ENCODE results near the gene CPED1. TPM values are rescaled to one million over a fixed set of nuclear protein-coding genes. Genes with fewer than 3 reads are reported as not detected.
A peak's percentile ranks its signal among the peaks of the same experiment; 100 is the strongest.

Gene CPED1
- total and polyA plus RNA-seq, 7 experiments from 2014 or later = 0.10 to 4.5 (median 0.40) TPM; not detected in 2

GRCh38 chr7:121008816-121009215 lies 20.3 kb downstream of the CPED1 start:
- intact Hi-C loops (cut with micrococcal nuclease) = no loop called here
- H3K4me3 Mint-ChIP-seq = no peak overlapping the region
- no peaks in the 10 kb centered on the region for H3K9me3 ChIP-seq (ENCODE audit: control insufficient read depth in 2 of 3, low read length in 3 of 3)
- no peaks in the 10 kb centered on the region for H3K4me1 Mint-ChIP-seq
- H3K4me3 ChIP-seq (ENCODE audit: low read length) = no peak overlapping the region
- H3K27me3 Mint-ChIP-seq = peaks cover 10 to 33% (median 21%) of the 10 kb centered on the region in 5 donors
- no peaks in the 10 kb centered on the region for H3K4me1 ChIP-seq (ENCODE audit: control insufficient read depth in 2 of 2, insufficient read depth in 2 of 2, low read length in 2 of 2)
- H3K36me3 ChIP-seq (ENCODE audit: control insufficient read depth in 2 of 3, insufficient read depth in 3 of 3, low read length in 3 of 3) = no peaks in the 10 kb centered on the region
- ChIA-PET CTCF (no interaction called here), POLR2A (no interaction called here)
- no peak for DNase-seq
- no peak overlapping the region for H3K27ac Mint-ChIP-seq
- no peak for ATAC-seq
- no peak overlapping the region for H3K27ac ChIP-seq (ENCODE audit: low read depth, low read length)
- no peaks in the 10 kb centered on the region for H3K27me3 ChIP-seq (ENCODE audit: control insufficient read depth in 2 of 2, insufficient read depth in 2 of 2, low read length in 2 of 2)
- peaks cover 0 to 2% (median 0%) of the 10 kb centered on the region in 11 donors for H3K9me3 Mint-ChIP-seq
- H3K36me3 Mint-ChIP-seq = peaks cover 0 to 4% (median 0%) of the 10 kb centered on the region in 5 donors

GRCh38 chr7:121011401-121011800 lies 22.9 kb downstream of the CPED1 start:
- Histone ChIP-seq H3K4me1 (ENCODE audit: control insufficient read depth in 2 of 2, insufficient read depth in 2 of 2, low read length in 2 of 2) (no peaks in the 10 kb centered on the region), H3K27me3 (ENCODE audit: control insufficient read depth in 2 of 2, insufficient read depth in 2 of 2, low read length in 2 of 2) (no peaks in the 10 kb centered on the region), H3K36me3 (ENCODE audit: control insufficient read depth in 2 of 3, insufficient read depth in 3 of 3, low read length in 3 of 3) (no peaks in the 10 kb centered on the region), H3K27ac (ENCODE audit: low read depth, low read length) (no peak overlapping the region), H3K4me3 (ENCODE audit: low read length) (no peak overlapping the region), H3K9me3 (ENCODE audit: control insufficient read depth in 2 of 3, low read length in 3 of 3) (no peaks in the 10 kb centered on the region)
- DNase-seq (no peak), ATAC-seq (no peak)
- intact Hi-C loops (cut with micrococcal nuclease) = no loop called here
- ChIA-PET POLR2A (no interaction called here), CTCF (no interaction called here)
- H3K36me3 Mint-ChIP-seq = no peaks in the 10 kb centered on the region
- no peak overlapping the region for H3K27ac Mint-ChIP-seq
- no peak overlapping the region for H3K4me3 Mint-ChIP-seq
- no peaks in the 10 kb centered on the region for H3K9me3 Mint-ChIP-seq
- H3K4me1 Mint-ChIP-seq = no peaks in the 10 kb centered on the region
- H3K27me3 Mint-ChIP-seq = peaks cover 6 to 25% (median 16%) of the 10 kb centered on the region in 5 donors

- Mint-ChIP-seq H3K36me3 (no peaks in the 10 kb centered on the region), H3K9me3 (no peaks in the 10 kb centered on the region), H3K27me3 (peaks cover 5 to 25% (median 13%) of the 10 kb centered on the region in 5 donors), H3K27ac (no peak overlapping the region), H3K4me1 (no peaks in the 10 kb centered on the region), H3K4me3 (no peak overlapping the region)
- no peak for DNase-seq
- intact Hi-C loops (cut with micrococcal nuclease) = no loop called here
- Histone ChIP-seq H3K4me1 (ENCODE audit: control insufficient read depth in 2 of 2, insufficient read depth in 2 of 2, low read length in 2 of 2) (no peaks in the 10 kb centered on the region), H3K27me3 (ENCODE audit: control insufficient read depth in 2 of 2, insufficient read depth in 2 of 2, low read length in 2 of 2) (no peaks in the 10 kb centered on the region), H3K27ac (ENCODE audit: low read depth, low read length) (no peak overlapping the region), H3K4me3 (ENCODE audit: low read length) (no peak overlapping the region), H3K36me3 (ENCODE audit: control insufficient read depth in 2 of 3, insufficient read depth in 3 of 3, low read length in 3 of 3) (no peaks in the 10 kb centered on the region), H3K9me3 (ENCODE audit: control insufficient read depth in 2 of 3, low read length in 3 of 3) (no peaks in the 10 kb centered on the region)
- CTCF ChIA-PET = no interaction called here
- POLR2A ChIA-PET = no interaction called here
- no peak for ATAC-seq
Observed at GRCh38 chr7:121012170-121012874, 23.8 kb downstream of the CPED1 start.

GRCh38 chr7:121012919-121013318 lies 24.4 kb downstream of the CPED1 start:
- Mint-ChIP-seq H3K36me3 (no peaks in the 10 kb centered on the region), H3K9me3 (no peaks in the 10 kb centered on the region)

GRCh38 chr7:121015560-121015959 lies 27.0 kb downstream of the CPED1 start:
- ChIA-PET POLR2A (no interaction called here), CTCF (interaction anchor here (0.7 kb wide), 1 partner anchor 8 kb away, joined by 3 read pairs; no protein-coding TSS in a partner anchor)
- no peaks in the 10 kb centered on the region for H3K27me3 ChIP-seq (ENCODE audit: control insufficient read depth in 2 of 2, insufficient read depth in 2 of 2, low read length in 2 of 2)
- Mint-ChIP-seq H3K27me3 (peaks cover 0 to 10% (median 4%) of the 10 kb centered on the region in 5 donors), H3K4me3 (no peak overlapping the region), H3K27ac (peak overlapping the region in 1 of 9 donors; percentile 32), H3K4me1 (no peaks in the 10 kb centered on the region), H3K36me3 (no peaks in the 10 kb centered on the region), H3K9me3 (no peaks in the 10 kb centered on the region)
- intact Hi-C loops (cut with micrococcal nuclease) = no loop called here
- ATAC-seq (no peak), DNase-seq (no peak)
- H3K27ac ChIP-seq (ENCODE audit: low read depth, low read length) = no peak overlapping the region
- H3K9me3 ChIP-seq (ENCODE audit: control insufficient read depth in 2 of 3, low read length in 3 of 3) = no peaks in the 10 kb centered on the region
- no peaks in the 10 kb centered on the region for H3K4me1 ChIP-seq (ENCODE audit: control insufficient read depth in 2 of 2, insufficient read depth in 2 of 2, low read length in 2 of 2)
- H3K36me3 ChIP-seq (ENCODE audit: control insufficient read depth in 2 of 3, insufficient read depth in 3 of 3, low read length in 3 of 3) = no peaks in the 10 kb centered on the region
- H3K4me3 ChIP-seq (ENCODE audit: low read length) = no peak overlapping the region

More at GRCh38 chr7:121012919-121013318, 24.4 kb downstream of the CPED1 start:
- Histone ChIP-seq H3K9me3 (ENCODE audit: control insufficient read depth in 2 of 3, low read length in 3 of 3) (no peaks in the 10 kb centered on the region), H3K36me3 (ENCODE audit: control insufficient read depth in 2 of 3, insufficient read depth in 3 of 3, low read length in 3 of 3) (no peaks in the 10 kb centered on the region), H3K4me1 (ENCODE audit: control insufficient read depth in 2 of 2, insufficient read depth in 2 of 2, low read length in 2 of 2) (no peaks in the 10 kb centered on the region), H3K27ac (ENCODE audit: low read depth, low read length) (no peak overlapping the region), H3K4me3 (ENCODE audit: low read length) (no peak overlapping the region), H3K27me3 (ENCODE audit: control insufficient read depth in 2 of 2, insufficient read depth in 2 of 2, low read length in 2 of 2) (no peaks in the 10 kb centered on the region)
- Mint-ChIP-seq H3K27me3 (peaks cover 0 to 19% (median 7%) of the 10 kb centered on the region in 5 donors), H3K4me3 (no peak overlapping the region), H3K4me1 (no peaks in the 10 kb centered on the region), H3K27ac (no peak overlapping the region)
- DNase-seq (no peak), ATAC-seq (no peak)
- ChIA-PET POLR2A (no interaction called here), CTCF (no interaction called here)
- intact Hi-C loops (cut with micrococcal nuclease) = no loop called here

- no peaks in the 10 kb centered on the region for H3K4me1 Mint-ChIP-seq
- Histone ChIP-seq H3K27ac (ENCODE audit: low read depth, low read length) (no peak overlapping the region), H3K4me3 (ENCODE audit: low read length) (no peak overlapping the region), H3K27me3 (ENCODE audit: control insufficient read depth in 2 of 2, insufficient read depth in 2 of 2, low read length in 2 of 2) (no peaks in the 10 kb centered on the region), H3K9me3 (ENCODE audit: control insufficient read depth in 2 of 3, low read length in 3 of 3) (no peaks in the 10 kb centered on the region), H3K36me3 (ENCODE audit: control insufficient read depth in 2 of 3, insufficient read depth in 3 of 3, low read length in 3 of 3) (no peaks in the 10 kb centered on the region), H3K4me1 (ENCODE audit: control insufficient read depth in 2 of 2, insufficient read depth in 2 of 2, low read length in 2 of 2) (no peaks in the 10 kb centered on the region)
- POLR2A ChIA-PET = no interaction called here
- no peak for DNase-seq
- peaks cover 0 to 10% (median 4%) of the 10 kb centered on the region in 5 donors for H3K27me3 Mint-ChIP-seq
- CTCF ChIA-PET = no interaction called here
- H3K27ac Mint-ChIP-seq = no peak overlapping the region
- H3K9me3 Mint-ChIP-seq = no peaks in the 10 kb centered on the region
- no peak overlapping the region for H3K4me3 Mint-ChIP-seq
- no peak for ATAC-seq
- intact Hi-C loops (cut with micrococcal nuclease) = no loop called here
- H3K36me3 Mint-ChIP-seq = no peaks in the 10 kb centered on the region
Observed at GRCh38 chr7:121016966-121017365, 28.5 kb downstream of the CPED1 start.

GRCh38 chr7:121017586-121017985 lies 29.1 kb downstream of the CPED1 start:
- Histone ChIP-seq H3K4me1 (ENCODE audit: control insufficient read depth in 2 of 2, insufficient read depth in 2 of 2, low read length in 2 of 2) (no peaks in the 10 kb centered on the region), H3K27ac (ENCODE audit: low read depth, low read length) (no peak overlapping the region), H3K9me3 (ENCODE audit: control insufficient read depth in 2 of 3, low read length in 3 of 3) (no peaks in the 10 kb centered on the region), H3K27me3 (ENCODE audit: control insufficient read depth in 2 of 2, insufficient read depth in 2 of 2, low read length in 2 of 2) (no peaks in the 10 kb centered on the region), H3K36me3 (ENCODE audit: control insufficient read depth in 2 of 3, insufficient read depth in 3 of 3, low read length in 3 of 3) (no peaks in the 10 kb centered on the region), H3K4me3 (ENCODE audit: low read length) (no peak overlapping the region)
- Mint-ChIP-seq H3K4me3 (no peak overlapping the region), H3K4me1 (no peaks in the 10 kb centered on the region), H3K36me3 (no peaks in the 10 kb centered on the region), H3K27me3 (peaks cover 0 to 10% (median 4%) of the 10 kb centered on the region in 5 donors), H3K9me3 (no peaks in the 10 kb centered on the region), H3K27ac (no peak overlapping the region)
- DNase-seq = no peak
- CTCF ChIA-PET = no interaction called here
- POLR2A ChIA-PET = no interaction called here
- intact Hi-C loops (cut with micrococcal nuclease) = no loop called here
- ATAC-seq = no peak
